ENCODE measurements around the gene OR2A12.
"Not testable (repeated sequence)": the region's sequence is repeated elsewhere in the genome, so short reads cannot be mapped to it uniquely, and the experiment has no call there.

OR2A12 gene

GRCh38 chr7:144085978-144086377, at the start of gene OR2A12:
OR2A12 (plus strand) TSS chr7:144086278; CDS start chr7:144095108, 8,830 bp downstream.
- DNase-seq, result no peak

DNA sequence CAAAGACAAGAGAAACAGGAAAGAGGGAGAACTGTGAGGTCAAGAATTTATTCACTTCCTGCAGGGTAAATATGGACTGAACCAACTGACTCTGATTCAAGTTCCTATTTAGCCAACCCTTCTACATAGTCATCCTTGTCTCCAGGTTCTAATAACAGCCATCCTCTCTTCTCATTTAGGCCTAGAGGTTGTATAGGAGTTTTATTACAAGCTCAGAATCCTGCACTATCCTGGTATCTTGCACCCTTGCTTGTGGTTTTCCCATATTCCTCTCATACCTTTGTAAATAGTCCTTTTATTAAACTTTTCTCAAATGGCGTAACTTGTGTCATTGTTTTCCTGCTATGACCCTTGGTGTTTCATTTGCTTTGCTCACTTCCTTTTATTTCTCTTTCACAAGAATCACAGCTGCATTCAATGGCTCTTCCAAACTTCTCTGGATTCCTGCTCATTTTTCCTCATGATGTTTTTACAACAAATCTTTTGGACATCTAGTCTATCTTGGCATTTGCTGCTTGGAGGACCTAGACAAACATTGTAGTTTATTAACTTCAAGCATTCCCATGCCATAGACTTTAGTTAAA, 49.7 kb upstream of the OR2A12 start:
- no peak for DNase-seq

GRCh38 chr7:144037414-144038035, 48.6 kb upstream of the OR2A12 start:
- DNase-seq, result no peak

- no peak for DNase-seq
Observed at GRCh38 chr7:144038887-144039286, 47.2 kb upstream of the OR2A12 start.

DNA sequence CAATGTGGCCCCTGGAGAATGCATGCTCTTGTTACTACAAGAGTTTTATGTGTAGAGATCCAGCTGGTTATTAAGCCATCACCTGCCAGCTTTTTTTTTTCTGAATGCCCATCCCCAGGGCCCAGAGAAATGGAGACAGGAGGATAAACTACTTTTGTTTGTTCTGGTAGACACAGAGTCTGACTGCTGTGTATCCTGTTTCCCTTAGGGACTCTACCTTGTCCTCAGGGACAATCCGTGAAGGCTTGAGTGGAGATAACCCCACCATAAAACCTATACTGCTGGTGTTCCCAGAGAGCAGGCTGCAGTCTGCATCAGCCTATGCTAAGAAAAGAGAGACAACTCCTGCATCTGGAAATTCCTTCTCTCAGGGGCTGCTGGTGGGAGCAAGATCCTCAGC, 37.4 kb upstream of the OR2A12 start, which contains the start of gene OR2A5:
OR2A5 (plus strand) TSS at position 301 of the 400 bp plus-strand sequence. CDS start 1,454 bp downstream, outside the sequence.
- DNase-seq, result no peak

GRCh38 chr7:144049491-144049890, 36.6 kb upstream of the OR2A12 start:
- no peak for DNase-seq

GRCh38 chr7:144050093-144050492, 36.0 kb upstream of the OR2A12 start:
- peak in 1 of 56 donors; percentile 1 for DNase-seq

GRCh38 chr7:144050884-144051283, 35.2 kb upstream of the OR2A12 start:
- DNase-seq, result not testable (repeated sequence)

GRCh38 chr7:144057954-144058353, 28.1 kb upstream of the OR2A12 start:
- DNase-seq, result no peak

DNA sequence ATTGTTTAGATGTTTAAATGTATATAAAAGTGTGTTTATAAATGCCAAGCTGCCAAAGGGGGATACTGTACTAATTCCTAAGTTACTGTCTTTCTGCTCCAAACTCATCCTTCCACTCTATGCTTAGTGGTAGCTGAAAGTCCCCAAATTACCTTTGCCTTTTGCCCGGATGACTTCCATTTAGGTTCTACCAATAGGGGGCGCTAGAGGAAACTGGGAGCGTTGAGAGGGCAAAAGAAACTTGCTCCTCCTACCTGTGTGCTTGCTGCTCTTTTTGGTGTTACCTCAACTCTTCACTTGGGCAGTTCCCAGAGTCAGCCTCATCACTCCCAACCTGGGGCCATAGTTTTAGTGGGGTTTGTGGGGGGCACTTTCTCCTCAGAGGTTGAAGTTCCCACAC, 22.4 kb upstream of the OR2A12 start:
- DNase-seq, result no peak

GRCh38 chr7:144069511-144069910, 16.6 kb upstream of the OR2A12 start, which contains the start of gene OR2A25:
OR2A25 (plus strand) TSS chr7:144069811; CDS start chr7:144074220, 4,409 bp downstream.
- no peak for DNase-seq

DNA sequence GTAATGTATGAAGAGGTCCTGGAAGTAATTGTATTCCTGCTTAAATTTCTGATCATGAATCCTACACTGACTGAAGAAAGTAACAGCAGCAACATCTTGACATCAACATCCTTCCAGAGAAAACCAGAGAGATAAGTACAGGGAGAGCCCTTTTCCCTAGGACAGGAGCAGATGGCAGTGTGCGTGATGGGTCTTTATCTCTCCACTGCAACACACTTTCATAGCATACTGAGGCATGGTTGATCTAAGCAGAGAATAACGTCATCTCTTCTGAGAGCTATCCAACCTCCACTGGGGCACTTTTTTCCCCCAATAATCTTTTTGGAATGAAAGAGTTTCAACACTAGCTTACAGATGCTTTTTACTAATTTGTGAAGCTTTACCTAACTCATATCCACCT, 16.1 kb upstream of the OR2A12 start:
- DNase-seq, result no peak

- no peak for DNase-seq
Observed at GRCh38 chr7:144074374-144074773, 11.7 kb upstream of the OR2A12 start.

- DNase-seq, result no peak
Observed at GRCh38 chr7:144086730-144087129, 652 bp downstream of the OR2A12 start.

DNA sequence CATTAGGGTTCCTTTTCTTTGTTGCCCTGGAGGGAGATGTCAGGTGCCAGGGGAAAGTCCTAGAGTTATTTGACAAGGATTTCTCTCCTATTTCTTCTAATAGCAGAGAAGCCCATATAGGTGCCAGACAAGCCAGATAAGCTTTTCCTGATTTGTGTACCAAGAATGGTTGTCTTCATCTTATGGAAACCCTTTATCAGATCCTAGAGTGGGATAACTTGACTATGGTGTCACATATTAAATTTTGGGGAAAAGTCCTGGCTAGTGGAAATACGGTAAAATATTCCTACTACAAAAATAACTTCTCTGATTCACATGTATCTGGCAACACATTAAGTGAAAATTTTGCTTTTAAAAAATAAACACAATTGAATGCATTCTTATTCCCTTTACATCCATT, 1.2 kb downstream of the OR2A12 start:
- DNase-seq, result no peak

DNA sequence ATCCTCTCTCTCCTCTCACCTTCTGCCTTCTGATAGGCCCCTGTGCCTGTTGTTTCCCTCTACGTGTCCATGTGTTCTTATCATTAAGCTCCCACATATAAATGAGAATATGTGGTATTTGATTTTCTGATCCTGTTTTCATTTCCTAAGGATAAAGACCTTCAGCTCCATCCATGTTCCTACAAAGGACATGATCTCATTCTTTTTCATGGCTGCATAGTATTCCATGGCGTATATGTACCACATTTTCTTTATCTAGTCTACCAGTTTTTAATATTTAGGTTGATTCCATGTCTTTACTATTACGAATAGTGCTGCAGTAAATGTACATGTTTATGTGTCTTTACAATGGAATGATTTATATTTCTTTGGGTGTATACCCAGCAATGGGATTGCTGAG, 4.6 kb downstream of the OR2A12 start:
- DNase-seq, result no peak

- no peak for DNase-seq
Observed at GRCh38 chr7:144098776-144099175, 12.7 kb downstream of the OR2A12 start.

GRCh38 chr7:144100607-144101006, 14.5 kb downstream of the OR2A12 start:
- no peak for DNase-seq

- DNase-seq, result no peak
Observed at GRCh38 chr7:144102041-144102440, 16.0 kb downstream of the OR2A12 start.

DNA sequence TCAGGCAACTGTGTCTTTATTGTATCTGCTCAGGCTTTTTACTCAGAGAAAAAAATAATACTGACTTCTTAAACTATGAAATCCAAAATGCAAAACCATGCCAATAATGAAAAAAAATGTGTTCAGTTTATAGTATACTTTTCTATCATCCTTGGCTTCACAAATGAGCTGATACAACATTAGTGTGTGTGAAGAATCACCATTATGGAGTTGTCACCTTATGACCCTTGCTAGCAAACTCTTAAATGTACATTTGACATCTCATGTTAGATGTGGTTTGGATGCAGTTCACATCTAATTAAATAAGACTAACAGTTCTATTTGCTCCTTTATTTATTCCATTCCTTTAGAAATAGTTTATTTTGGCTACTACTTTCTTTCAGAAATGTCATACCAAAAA, 19.1 kb downstream of the OR2A12 start:
- DNase-seq, result no peak

DNA sequence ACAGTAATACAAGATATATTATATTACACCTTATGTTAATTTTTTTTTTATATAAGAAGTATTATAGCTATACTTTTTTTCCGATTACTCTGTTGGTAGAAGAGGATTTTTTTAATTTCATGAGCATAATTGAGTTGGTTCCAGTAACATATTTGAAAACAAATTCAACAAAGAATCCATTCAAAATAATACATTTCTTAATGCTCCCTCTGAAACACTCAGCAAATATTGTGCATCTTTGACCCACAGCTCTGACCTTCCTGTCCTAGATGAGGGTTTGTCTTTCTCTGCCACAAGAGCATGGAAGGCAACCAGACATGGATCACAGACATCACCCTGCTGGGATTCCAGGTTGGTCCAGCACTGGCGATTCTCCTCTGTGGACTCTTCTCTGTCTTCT, 23.2 kb downstream of the OR2A12 start, which contains the start of gene OR2A2:
OR2A2 (plus strand) TSS at position 301 of the 400 bp plus-strand sequence; CDS start at position 301, 0 bp downstream.
- DNase-seq, result no peak

DNA sequence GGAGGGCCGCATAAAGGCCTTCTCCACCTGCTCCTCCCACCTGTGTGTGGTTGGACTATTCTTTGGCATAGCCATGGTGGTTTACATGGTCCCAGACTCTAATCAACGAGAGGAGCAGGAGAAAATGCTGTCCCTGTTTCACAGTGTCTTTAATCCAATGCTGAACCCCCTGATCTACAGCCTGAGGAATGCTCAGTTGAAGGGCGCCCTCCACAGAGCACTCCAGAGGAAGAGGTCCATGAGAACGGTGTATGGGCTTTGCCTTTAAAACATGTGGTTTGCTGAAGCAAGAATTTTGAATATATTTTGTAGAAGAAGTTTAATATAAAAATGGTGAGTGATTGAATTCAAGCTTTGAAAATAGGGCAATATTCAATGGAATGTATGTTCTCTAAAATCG, 24.2 kb downstream of the OR2A12 start:
- no peak for DNase-seq

GRCh38 chr7:144113651-144114050, 27.6 kb downstream of the OR2A12 start:
- no peak for DNase-seq

Measured in nucleus accumbens (tissue), 56 donors.